Kidney (tissue), 14 donors: ENCODE results near the gene ALLC. TPM values are rescaled to one million over a fixed set of nuclear protein-coding genes. Genes with fewer than 3 reads are reported as not detected.

ENCODE experiments used
- DNase-seq, 5 donors: peaks; one replicate each; pipeline ENCODE4 v3.0.0-alpha.2; 2013 to 2020
- FAIRE-seq: peaks from 2 replicates; lab custom pipeline; 2012; peaks lifted over from hg19 to GRCh38; lab: Jason Lieb, UNC
- H3K27ac ChIP-seq, 2 donors: one replicate each; pipeline ENCODE4 v1.7.0; 2013; ENCODE audit warnings: low read depth in 2 of 2, low read length in 2 of 2, inconsistent platforms in 1 of 2
- H3K27me3 ChIP-seq: one replicate; pipeline ENCODE4 v1.7.1; 2013; ENCODE audit warnings: low read length, inconsistent platforms; ENCODE audit not compliant: control insufficient read depth, insufficient read depth
- H3K36me3 ChIP-seq, 3 donors: one replicate each; pipeline versions ENCODE4 v1.7.0 to v1.7.1; 2013; ENCODE audit warnings: low read length in 3 of 3, control low read depth in 1 of 3, inconsistent platforms in 1 of 3; ENCODE audit not compliant: insufficient read depth in 3 of 3, control insufficient read depth in 2 of 3
- H3K4me1 ChIP-seq, 3 donors: one replicate each; pipeline versions ENCODE4 v1.7.0 to v1.7.1; 2013; ENCODE audit warnings: low read length in 3 of 3, inconsistent platforms in 1 of 3, low read depth in 1 of 3; ENCODE audit not compliant: control insufficient read depth in 2 of 3, insufficient read depth in 2 of 3
- H3K4me3 ChIP-seq, 3 donors: one replicate each; pipeline versions ENCODE4 v1.7.0 to v1.8.1; 2013; ENCODE audit warnings: low read length in 3 of 3, control low read depth in 1 of 3, inconsistent platforms in 1 of 3
- H3K9ac ChIP-seq, 3 donors: one replicate each; pipeline versions ENCODE4 v1.7.0 to v1.7.1; 2013; ENCODE audit warnings: low read length in 3 of 3, control low read depth in 1 of 3, inconsistent platforms in 1 of 3
- H3K9me3 ChIP-seq, 3 donors: one replicate each; pipeline versions ENCODE4 v1.7.0 to v1.7.1; 2013; ENCODE audit warnings: low read length in 3 of 3, control low read depth in 1 of 3, inconsistent platforms in 1 of 3; ENCODE audit not compliant: control insufficient read depth in 2 of 3, insufficient read depth in 1 of 3
- intact Hi-C: fragments of 100-400 bp; cut with DNase I; formaldehyde crosslinking; loops from one replicate; pipeline ENCODE4 v1.11.1; 2022
- polyA plus RNA-seq: library from polyadenylated mRNA; stranded (reverse); fragments of 350-450 nt; fragmentation: Illumina TruSeq; extraction: RNeasy Lipid Tissue Mini Kit (QIAGEN cat#74804); gene quantifications from one replicate; pipeline ENCODE4 v1.2.3, GENCODE V29; 2014; ENCODE audit warnings: low read depth, low replicate concordance; ENCODE audit not compliant: insufficient read depth
- total RNA-seq: library from RNA; stranded (reverse); fragmentation: NEBNext Ultra II Directional; extraction: Animal tissue kit (Norgen Biotek cat#: 25700); gene quantifications from one replicate; pipeline ENCODE4 v1.2.1, GENCODE V29; 2021
- TF ChIP-seq, protein P1 (sequence below): IDR thresholded peaks from 3 replicates; pipeline ENCODE4 v1.5.1; 2012; ENCODE audit warnings: mild to moderate bottlenecking, moderate library complexity, borderline replicate concordance; ENCODE audit not compliant: insufficient read depth; ENCODE audit errors: extremely low read depth
- donor health status: control.
- donor health status: control.
- donor health status: control.
- donor health status: control.
- donor health status: control.
- donor health status: DM: yes; HTN: yes; CAD: no.
- donor health status: Normal renal cell carcinoma (clear cell type).

Gene ALLC
- total and polyA plus RNA-seq, 2 donors from 2014 or later: 1.3 TPM; not detected in 1

DNA sequence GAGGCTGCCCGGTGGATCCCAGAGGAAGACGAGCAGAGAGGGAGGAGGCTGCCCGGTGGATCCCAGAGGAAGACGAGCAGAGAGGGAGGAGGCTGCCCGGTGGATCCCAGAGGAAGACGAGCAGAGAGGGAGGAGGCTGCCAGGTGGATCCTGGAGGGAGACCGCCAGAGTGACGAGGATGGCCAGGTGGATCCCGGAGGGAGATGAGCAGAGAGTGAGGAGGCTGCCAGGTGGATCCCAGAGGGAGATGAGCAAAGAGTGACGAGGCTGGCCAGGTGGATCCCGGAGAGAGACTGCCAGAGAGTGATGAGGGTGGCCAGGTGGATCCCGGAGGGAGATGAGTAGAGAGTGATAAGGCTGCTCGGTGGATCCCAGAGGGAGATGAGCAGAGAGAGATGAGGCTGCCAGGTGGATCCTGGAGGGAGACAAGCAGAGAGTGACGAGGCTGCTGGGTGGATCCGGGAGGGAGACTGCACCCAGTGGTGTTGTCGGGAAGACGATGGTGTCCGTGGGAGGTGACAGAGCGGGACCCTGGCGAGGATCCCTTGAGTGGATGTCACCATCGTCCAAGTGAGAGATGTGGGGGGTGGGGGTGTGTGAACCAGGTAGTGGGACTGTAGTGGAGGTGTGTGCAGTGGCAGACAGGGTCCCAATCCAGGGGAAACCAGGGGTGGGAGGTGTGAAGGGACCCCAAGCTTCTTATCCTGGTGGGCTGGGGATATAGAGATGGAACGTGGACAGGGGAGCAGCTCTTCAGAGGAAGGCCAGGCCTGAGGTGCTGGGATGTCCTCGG lies 67.7 kb downstream of the ALLC start:
- no peak overlapping the region for H3K27ac ChIP-seq
- no peak overlapping the region for H3K4me3 ChIP-seq
- DNase-seq (peak in 1 of 5 donors; percentile 7), FAIRE-seq (no peak)
- TF ChIP-seq, protein P1, sequence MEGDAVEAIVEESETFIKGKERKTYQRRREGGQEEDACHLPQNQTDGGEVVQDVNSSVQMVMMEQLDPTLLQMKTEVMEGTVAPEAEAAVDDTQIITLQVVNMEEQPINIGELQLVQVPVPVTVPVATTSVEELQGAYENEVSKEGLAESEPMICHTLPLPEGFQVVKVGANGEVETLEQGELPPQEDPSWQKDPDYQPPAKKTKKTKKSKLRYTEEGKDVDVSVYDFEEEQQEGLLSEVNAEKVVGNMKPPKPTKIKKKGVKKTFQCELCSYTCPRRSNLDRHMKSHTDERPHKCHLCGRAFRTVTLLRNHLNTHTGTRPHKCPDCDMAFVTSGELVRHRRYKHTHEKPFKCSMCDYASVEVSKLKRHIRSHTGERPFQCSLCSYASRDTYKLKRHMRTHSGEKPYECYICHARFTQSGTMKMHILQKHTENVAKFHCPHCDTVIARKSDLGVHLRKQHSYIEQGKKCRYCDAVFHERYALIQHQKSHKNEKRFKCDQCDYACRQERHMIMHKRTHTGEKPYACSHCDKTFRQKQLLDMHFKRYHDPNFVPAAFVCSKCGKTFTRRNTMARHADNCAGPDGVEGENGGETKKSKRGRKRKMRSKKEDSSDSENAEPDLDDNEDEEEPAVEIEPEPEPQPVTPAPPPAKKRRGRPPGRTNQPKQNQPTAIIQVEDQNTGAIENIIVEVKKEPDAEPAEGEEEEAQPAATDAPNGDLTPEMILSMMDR: no peak
- H3K36me3 ChIP-seq: no peaks in the 10 kb centered on the region
- H3K27me3 ChIP-seq: no peaks in the 10 kb centered on the region
- intact Hi-C loops: no loop called here
- no peaks in the 10 kb centered on the region for H3K9me3 ChIP-seq
- H3K4me1 ChIP-seq: no peaks in the 10 kb centered on the region
- H3K9ac ChIP-seq: no peak overlapping the region

DNA sequence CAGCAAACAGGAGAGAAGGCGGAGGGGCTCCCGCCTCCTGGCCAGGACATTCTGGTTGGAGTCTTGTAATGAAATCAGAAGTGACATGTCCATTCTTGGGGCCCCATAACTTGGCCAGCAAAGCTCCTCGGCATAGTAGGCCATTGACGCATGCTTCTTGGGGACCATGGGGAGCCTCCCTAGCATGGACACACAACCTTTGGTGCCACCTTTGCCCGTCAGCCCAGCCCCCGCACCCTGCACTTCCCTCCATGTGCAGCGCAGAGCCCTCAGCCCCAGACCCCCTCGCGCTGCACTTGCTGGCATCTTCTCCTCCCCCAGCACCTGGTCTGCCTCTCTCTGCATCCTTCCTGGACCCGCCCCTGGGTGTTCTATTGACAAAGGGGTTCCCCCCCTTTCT lies 68.5 kb downstream of the ALLC start:
- Histone ChIP-seq H3K36me3 (no peaks in the 10 kb centered on the region), H3K4me3 (no peak overlapping the region), H3K9ac (no peak overlapping the region), H3K27ac (no peak overlapping the region), H3K9me3 (no peaks in the 10 kb centered on the region), H3K4me1 (no peaks in the 10 kb centered on the region), H3K27me3 (no peaks in the 10 kb centered on the region)
- intact Hi-C loops: no loop called here
- FAIRE-seq: no peak
- TF ChIP-seq, protein P1: no peak
- DNase-seq: no peak

DNA sequence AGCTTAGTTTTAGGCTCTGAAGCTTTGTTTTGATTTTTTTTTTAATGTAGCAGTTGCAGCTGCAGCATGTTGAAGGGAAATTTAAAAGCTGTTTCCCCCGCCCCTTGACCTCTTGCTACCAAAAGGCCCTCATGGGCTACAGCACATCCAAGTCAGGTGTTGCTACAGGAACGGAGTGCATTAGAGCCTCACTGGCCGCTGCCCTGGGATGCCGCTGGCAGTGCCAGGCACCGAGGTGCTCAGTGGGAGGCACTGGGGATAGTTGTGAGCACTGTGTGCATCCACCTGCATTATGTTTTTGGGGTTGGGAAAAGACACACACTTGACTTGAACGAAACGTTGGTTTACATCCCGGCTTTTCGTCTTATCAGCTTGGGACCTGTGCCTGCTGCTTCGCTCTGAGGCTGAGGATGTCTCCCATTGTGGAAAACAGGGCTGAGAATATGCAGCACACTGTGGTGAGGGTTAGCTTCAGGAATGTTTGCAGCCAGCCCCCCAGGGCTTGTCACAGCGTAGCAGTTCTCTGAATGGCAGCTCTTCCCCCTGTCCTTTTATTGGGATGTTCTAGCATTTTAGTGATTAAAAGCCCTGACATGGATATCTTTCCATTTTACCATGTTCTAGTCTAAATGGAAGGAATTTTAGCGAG lies 69.5 kb downstream of the ALLC start:
- FAIRE-seq (no peak), DNase-seq (peak in 1 of 5 donors; percentile 8)
- Histone ChIP-seq H3K27ac (no peak overlapping the region), H3K9ac (no peak overlapping the region), H3K9me3 (no peaks in the 10 kb centered on the region), H3K36me3 (no peaks in the 10 kb centered on the region), H3K4me3 (peak overlapping the region in 1 of 3 donors; percentile 7), H3K4me1 (no peaks in the 10 kb centered on the region), H3K27me3 (no peaks in the 10 kb centered on the region)
- TF ChIP-seq, protein P1: no peak
- intact Hi-C loops: no loop called here
